OCI-LY3 (cell line): ENCODE measurements around the gene PPP2R1B.

Experiments used
- CTCF ChIP-seq: fragments of 200-600, 300-600 bp; sonication (generic); IDR thresholded peaks from 2 replicates; pipeline ENCODE4 v1.5.1; 2014; ENCODE audit warnings: antibody characterized with exemption, low read length, low read depth
- EZH2phosphoT487 ChIP-seq: fragments of 200-600 bp; shearing (Covaris generic); IDR thresholded peaks from 2 replicates; pipeline ENCODE4 v1.6.1; 2018; ENCODE audit warnings: antibody characterized with exemption, mixed run types, low read depth

GRCh38 chr11:111807076-111807475 is 40.9 kb upstream of the PPP2R1B start:
- TF ChIP-seq CTCF (no peak), EZH2phosphoT487 (no peak)
